A549 (cell line): ENCODE results near the gene ITGA7. TPM values are rescaled to one million over a fixed set of nuclear protein-coding genes. Genes with fewer than 3 reads are reported as not detected.

Source experiments
- ATAC-seq, 2 experiments: fragments of 200-7000 bp in 1 of 2; fragments of >200 bp in 1 of 2; cut with Nextera tagmentation in 1 of 2; cut with Tn5 transposase in 1 of 2; 3 replicates each; pipeline versions ENCODE4 v1.8.0 to v1.9.1; 2018 to 2020; ENCODE audit warnings: mild to moderate bottlenecking in 1 of 2, moderate library complexity in 1 of 2
- CTCF ChIA-PET: fragments of 300-600 bp; sonication (Branson Sonifier 250); formaldehyde crosslinking; extraction: SDS; loops from one replicate; lab custom pipeline; 2021; ENCODE audit warnings: antibody characterized with exemption, inconsistent platforms; lab: Yijun Ruan, JAX
- POLR2A ChIA-PET: fragments of 350-600 bp; formaldehyde crosslinking; extraction: SDS; loops from one replicate; lab custom pipeline; 2021; ENCODE audit warnings: antibody characterized with exemption, inconsistent platforms; lab: Yijun Ruan, JAX
- DNase-seq, 2 experiments: peaks; one replicate each; pipeline versions ENCODE4 v3.0.0 to v3.0.0-alpha.2; 2011 to 2016; ENCODE audit warnings: low read depth in 1 of 2, low spot score in 1 of 2
- FAIRE-seq: peaks from 2 replicates; lab custom pipeline; 2011; peaks lifted over from hg19 to GRCh38; lab: Jason Lieb, UNC
- H3K27ac ChIP-seq, 2 experiments: fragments of >200 bp; sonication (Bioruptor Twin); formaldehyde crosslinking; 3 replicates each; pipeline ENCODE4 v1.5.1; 2016 to 2017
- H3K4me1 ChIP-seq: fragments of >200 bp; sonication (Bioruptor Twin); formaldehyde crosslinking; 3 replicates; pipeline ENCODE4 v1.6.1; 2016
- H3K4me2 ChIP-seq: fragments of >200 bp; sonication (Bioruptor Twin); formaldehyde crosslinking; 3 replicates; pipeline ENCODE4 v1.6.1; 2016
- H3K4me3 ChIP-seq: fragments of >200 bp; sonication (Bioruptor Twin); formaldehyde crosslinking; 3 replicates; pipeline ENCODE4 v1.5.1; 2016
- H3K9me3 ChIP-seq: fragments of >200 bp; sonication (Bioruptor Twin); formaldehyde crosslinking; 3 replicates; pipeline ENCODE4 v1.6.1; 2016
- EP300 ChIP-seq, 2 experiments: fragments of >200 bp; sonication (Bioruptor Twin); formaldehyde crosslinking; IDR thresholded peaks; 2 replicates in 1 of 2; 3 replicates in 1 of 2; pipeline ENCODE4 v1.6.1; 2016 to 2017
- FOSB ChIP-seq: fragments of 250-450 bp; sonication (Bioruptor Pico); IDR thresholded peaks from 2 replicates; pipeline ENCODE4 v1.5.0; 2020; ENCODE audit warnings: mild to moderate bottlenecking, moderate library complexity
- FOXS1 ChIP-seq: fragments of 250-450 bp; sonication (Bioruptor Pico); IDR thresholded peaks from 2 replicates; pipeline ENCODE4 v1.5.0; 2020; ENCODE audit warnings: mild to moderate bottlenecking, moderate library complexity
- HEYL ChIP-seq: fragments of 250-450 bp; sonication (Bioruptor Pico); IDR thresholded peaks from 2 replicates; pipeline ENCODE4 v1.8.0; 2021; ENCODE audit warnings: mild to moderate bottlenecking, moderate library complexity
- HMGXB4 ChIP-seq: fragments of 250-450 bp; sonication (Bioruptor Pico); IDR thresholded peaks from 2 replicates; pipeline ENCODE4 v1.5.0; 2021; ENCODE audit warnings: mild to moderate bottlenecking, moderate library complexity, borderline replicate concordance
- HOXB5 ChIP-seq: fragments of 250-450 bp; sonication (Bioruptor Pico); IDR thresholded peaks from 2 replicates; pipeline ENCODE4 v1.5.0; 2020; ENCODE audit warnings: mild to moderate bottlenecking, moderate library complexity
- JUN ChIP-seq, 2 experiments: fragments of >200 bp; sonication (Bioruptor Twin); formaldehyde crosslinking; IDR thresholded peaks; 2 replicates in 1 of 2; 3 replicates in 1 of 2; pipeline ENCODE4 v1.6.1; 2016 to 2017
- JUNB ChIP-seq: fragments of >200 bp; sonication (Bioruptor Twin); formaldehyde crosslinking; IDR thresholded peaks from 2 replicates; pipeline ENCODE4 v1.6.1; 2016
- NFE2L2 ChIP-seq: fragments of 150-350 bp; conservative IDR thresholded peaks from 2 replicates; pipeline ENCODE4 v1.6.1; 2014; ENCODE audit warnings: low read length
- RAD21 ChIP-seq, 2 experiments: fragments of >200 bp in 1 of 2; sonication (Bioruptor Twin) in 1 of 2; formaldehyde crosslinking in 1 of 2; IDR thresholded peaks in 1 of 2; conservative IDR thresholded peaks in 1 of 2; 2 replicates in 1 of 2; 3 replicates in 1 of 2; pipeline ENCODE4 v1.6.1; 2012 to 2018; ENCODE audit warnings: inconsistent platforms in 1 of 2
- RARB ChIP-seq: fragments of 250-450 bp; sonication (Bioruptor Pico); IDR thresholded peaks from 2 replicates; pipeline ENCODE4 v1.8.0; 2021; ENCODE audit warnings: mild to moderate bottlenecking, moderate library complexity
- TP53 ChIP-seq: fragments of 250-450 bp; sonication (Bioruptor Pico); IDR thresholded peaks from 2 replicates; pipeline ENCODE4 v1.5.0; 2021; ENCODE audit warnings: mild to moderate bottlenecking, moderate library complexity
- USF2 ChIP-seq: fragments of 450-650 bp; IDR thresholded peaks from 2 replicates; pipeline ENCODE4 v1.6.1; 2014; ENCODE audit warnings: antibody characterized with exemption
- ZSCAN20 ChIP-seq: fragments of 250-450 bp; sonication (Bioruptor Pico); IDR thresholded peaks from 2 replicates; pipeline ENCODE4 v1.8.0; 2022; ENCODE audit warnings: mild to moderate bottlenecking, moderate library complexity
- WGBS: methylation state at CpG from one replicate; pipeline ENCODE4 v1.1.6; 2017; ENCODE audit errors: missing lambda C conversion rate; 5-methylcytosine and 5-hydroxymethylcytosine counted together
- polyA plus RNA-seq, 4 experiments: library from polyadenylated mRNA; depleted of rRNA in 3 of 4; stranded (reverse); fragments of >200 nt; fragmentation: RNase III in 1 of 4; extraction: RNeasy Plus Mini Kit Qiagen cat#74134 plus additional on column Dnase treatment in 1 of 4; gene quantifications; 2 replicates in 3 of 4; 3 replicates in 1 of 4; pipeline ENCODE4 v1.2.3, GENCODE V29; 2011 to 2017
- TF ChIP-seq, protein P1 (sequence below): IDR thresholded peaks from 2 replicates; pipeline ENCODE4 v1.6.1; 2012
- TF ChIP-seq, protein P2 (sequence below): IDR thresholded peaks from 2 replicates; pipeline ENCODE4 v1.6.1; 2012; ENCODE audit warnings: low read depth, borderline replicate concordance
- TF ChIP-seq, protein P3 (sequence below): IDR thresholded peaks from 2 replicates; pipeline ENCODE4 v1.6.1; 2012

The ITGA7 gene
- polyA plus RNA-seq, 2 of the 4 experiments (the other 2 are of a cell fraction), result 1.4 to 1.9 TPM

GRCh38 chr12:55688716-55689655 is 18.7 kb downstream of the ITGA7 start:
- Histone ChIP-seq H3K9me3 (no peaks in the 10 kb centered on the region), H3K4me2 (no peak overlapping the region), H3K4me3 (no peak overlapping the region), H3K27ac (no peak overlapping the region), H3K4me1 (no peaks in the 10 kb centered on the region)
- FAIRE-seq, result no peak
- POLR2A ChIA-PET, result no interaction called here
- 71% methylated on average over 16 of the region's 16 CpGs for WGBS
- CTCF ChIA-PET, result interaction anchor here (1.1 to 2.2 kb wide), 4 partner anchors 15 to 49 kb away, joined by 3 to 10 read pairs (median 4); partner anchors contain the start of genes ITGA7 and RDH5
- ATAC-seq, result no peak; a peak in 1 of 6 replicates
- no peak for TF ChIP-seq JUN (IDR thresholded peaks at IDR 0.05)
- DNase-seq, result no peak

GRCh38 chr12:55687746-55688145 is 20.0 kb downstream of the ITGA7 start:
- Histone ChIP-seq H3K9me3 (no peaks in the 10 kb centered on the region), H3K27ac (no peak overlapping the region), H3K4me2 (no peak overlapping the region), H3K4me3 (no peak overlapping the region), H3K4me1 (peaks cover 3% of the 10 kb centered on the region; the same call in 2 of the 3 replicates)
- ChIA-PET CTCF (interaction anchor here (0.7 kb wide), 1 partner anchor 307 kb away, joined by 3 read pairs; no protein-coding TSS in a partner anchor), POLR2A (no interaction called here)
- ATAC-seq (no peak), DNase-seq (no peak), FAIRE-seq (no peak)
- TF ChIP-seq, protein P1, sequence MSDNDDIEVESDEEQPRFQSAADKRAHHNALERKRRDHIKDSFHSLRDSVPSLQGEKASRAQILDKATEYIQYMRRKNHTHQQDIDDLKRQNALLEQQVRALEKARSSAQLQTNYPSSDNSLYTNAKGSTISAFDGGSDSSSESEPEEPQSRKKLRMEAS, result no peak
- TF ChIP-seq, protein P2, sequence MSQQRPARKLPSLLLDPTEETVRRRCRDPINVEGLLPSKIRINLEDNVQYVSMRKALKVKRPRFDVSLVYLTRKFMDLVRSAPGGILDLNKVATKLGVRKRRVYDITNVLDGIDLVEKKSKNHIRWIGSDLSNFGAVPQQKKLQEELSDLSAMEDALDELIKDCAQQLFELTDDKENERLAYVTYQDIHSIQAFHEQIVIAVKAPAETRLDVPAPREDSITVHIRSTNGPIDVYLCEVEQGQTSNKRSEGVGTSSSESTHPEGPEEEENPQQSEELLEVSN, result no peak
- TF ChIP-seq HEYL (no peak), RARB (CRISPR knock-in tag) (no peak), EP300 (IDR thresholded peaks at IDR 0.05) (no peak), FOXS1 (CRISPR knock-in tag) (no peak), HOXB5 (CRISPR knock-in tag) (no peak), HMGXB4 (CRISPR knock-in tag) (no peak), USF2 (no peak), TP53 (CRISPR knock-in tag) (no peak), RAD21 (conservative IDR thresholded peaks at IDR 0.05 in 1 of 2, IDR thresholded peaks at IDR 0.05 in 1 of 2) (no peak), NFE2L2 (no peak), ZSCAN20 (CRISPR knock-in tag) (no peak)
- TF ChIP-seq, protein P3, sequence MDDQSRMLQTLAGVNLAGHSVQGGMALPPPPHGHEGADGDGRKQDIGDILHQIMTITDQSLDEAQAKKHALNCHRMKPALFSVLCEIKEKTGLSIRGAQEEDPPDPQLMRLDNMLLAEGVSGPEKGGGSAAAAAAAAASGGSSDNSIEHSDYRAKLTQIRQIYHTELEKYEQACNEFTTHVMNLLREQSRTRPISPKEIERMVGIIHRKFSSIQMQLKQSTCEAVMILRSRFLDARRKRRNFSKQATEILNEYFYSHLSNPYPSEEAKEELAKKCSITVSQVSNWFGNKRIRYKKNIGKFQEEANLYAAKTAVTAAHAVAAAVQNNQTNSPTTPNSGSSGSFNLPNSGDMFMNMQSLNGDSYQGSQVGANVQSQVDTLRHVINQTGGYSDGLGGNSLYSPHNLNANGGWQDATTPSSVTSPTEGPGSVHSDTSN, result no peak

- ChIA-PET POLR2A (no interaction called here), CTCF (interaction anchor here (1.2 to 1.3 kb wide), 2 partner anchors 30 to 34 kb away, joined by 3 to 5 read pairs; no protein-coding TSS in a partner anchor)
- Histone ChIP-seq H3K9me3 (no peaks in the 10 kb centered on the region), H3K27ac (no peak overlapping the region), H3K4me2 (no peak overlapping the region), H3K4me3 (no peak overlapping the region), H3K4me1 (peaks cover 9% of the 10 kb centered on the region; the same call in 2 of the 3 replicates)
- FAIRE-seq (no peak), DNase-seq (no peak), ATAC-seq (no peak)
- no peak for TF ChIP-seq HMGXB4 (CRISPR knock-in tag)
- no peak for TF ChIP-seq JUNB
- TF ChIP-seq FOSB (CRISPR knock-in tag), result no peak
- WGBS, result 67% methylated on average over 9 of the region's 9 CpGs
These were observed 21.2 kb downstream of the ITGA7 start for GRCh38 chr12:55686366-55687010.
